K562 (cell line): ENCODE data around the gene UBXN1. TPM values are rescaled to one million over a fixed set of nuclear protein-coding genes. Genes with fewer than 3 reads are reported as not detected.

Experiments
- ARID2 ChIP-seq: fragments of 450-650 bp; IDR thresholded peaks from 2 replicates; pipeline ENCODE4 v1.6.1; 2017; ENCODE audit warnings: antibody characterized with exemption, mild to moderate bottlenecking
- E4F1 ChIP-seq: fragments of 250-450 bp; sonication (Bioruptor Pico); IDR thresholded peaks from 2 replicates; pipeline ENCODE4 v1.5.0; 2021; ENCODE audit warnings: mild to moderate bottlenecking, borderline replicate concordance
- KAT7 ChIP-seq: sonication (generic); formaldehyde crosslinking; IDR thresholded peaks from 2 replicates; pipeline ENCODE4 v1.8.0; 2022; ENCODE audit warnings: missing genetic modification reagents, mild to moderate bottlenecking, borderline replicate concordance
- RB1 ChIP-seq: fragments of 450-650 bp; IDR thresholded peaks from 2 replicates; pipeline ENCODE4 v1.6.1; 2017; ENCODE audit warnings: low read depth, mild to moderate bottlenecking
- ZNF280B ChIP-seq: fragments of 250-450 bp; sonication (Bioruptor Pico); IDR thresholded peaks from 2 replicates; pipeline ENCODE4 v1.5.1; 2021; ENCODE audit warnings: mild to moderate bottlenecking
- ZNF592 ChIP-seq: fragments of 450-650 bp; IDR thresholded peaks from 2 replicates; pipeline ENCODE4 v1.6.1; 2017; ENCODE audit warnings: antibody characterized with exemption, mild to moderate bottlenecking
- polyA plus RNA-seq, 8 experiments: library from polyadenylated mRNA; depleted of rRNA in 4 of 8; stranded (reverse) in 5 of 8; unstranded in 3 of 8; fragments of >200 nt; fragmentation: Nextera tagmentation in 2 of 8; fragmentation: Illumina TruSeq in 1 of 8; extraction: Ambion mirVana in 2 of 8; extraction: Trizol in 1 of 8; gene quantifications; 2 replicates each; pipeline versions ENCODE4 v1.2.1 to v1.2.3, GENCODE V29; 2011 to 2014; ENCODE audit warnings: inconsistent platforms in 1 of 8, missing spikeins in 1 of 8
- total RNA-seq, 7 experiments: library from RNA; depleted of rRNA in 6 of 7; stranded (reverse); fragments of >200 nt in 6 of 7; fragmentation: Illumina TruSeq in 2 of 7; extraction: Trizol in 2 of 7; gene quantifications; 2 replicates each; pipeline versions ENCODE4 v1.2.1 to v1.2.3, GENCODE V29; 2011 to 2021; ENCODE audit warnings: low replicate concordance in 1 of 7
- TF ChIP-seq, protein P1 (sequence below): sonication (generic); formaldehyde crosslinking; IDR thresholded peaks from 2 replicates; pipeline ENCODE4 v1.8.0; 2023; ENCODE audit warnings: missing genetic modification reagents, mild to moderate bottlenecking, borderline replicate concordance

Gene UBXN1
- total and polyA plus RNA-seq, 9 of the 15 experiments (the other 6 are each of a cell fraction or from before 2014, with no cell fraction given) = 4.8 to 263 (median 99.7) TPM

GRCh38 chr11:62665599-62666258 lies 13.1 kb downstream of the UBXN1 start (continued):
- TF ChIP-seq, protein P1, sequence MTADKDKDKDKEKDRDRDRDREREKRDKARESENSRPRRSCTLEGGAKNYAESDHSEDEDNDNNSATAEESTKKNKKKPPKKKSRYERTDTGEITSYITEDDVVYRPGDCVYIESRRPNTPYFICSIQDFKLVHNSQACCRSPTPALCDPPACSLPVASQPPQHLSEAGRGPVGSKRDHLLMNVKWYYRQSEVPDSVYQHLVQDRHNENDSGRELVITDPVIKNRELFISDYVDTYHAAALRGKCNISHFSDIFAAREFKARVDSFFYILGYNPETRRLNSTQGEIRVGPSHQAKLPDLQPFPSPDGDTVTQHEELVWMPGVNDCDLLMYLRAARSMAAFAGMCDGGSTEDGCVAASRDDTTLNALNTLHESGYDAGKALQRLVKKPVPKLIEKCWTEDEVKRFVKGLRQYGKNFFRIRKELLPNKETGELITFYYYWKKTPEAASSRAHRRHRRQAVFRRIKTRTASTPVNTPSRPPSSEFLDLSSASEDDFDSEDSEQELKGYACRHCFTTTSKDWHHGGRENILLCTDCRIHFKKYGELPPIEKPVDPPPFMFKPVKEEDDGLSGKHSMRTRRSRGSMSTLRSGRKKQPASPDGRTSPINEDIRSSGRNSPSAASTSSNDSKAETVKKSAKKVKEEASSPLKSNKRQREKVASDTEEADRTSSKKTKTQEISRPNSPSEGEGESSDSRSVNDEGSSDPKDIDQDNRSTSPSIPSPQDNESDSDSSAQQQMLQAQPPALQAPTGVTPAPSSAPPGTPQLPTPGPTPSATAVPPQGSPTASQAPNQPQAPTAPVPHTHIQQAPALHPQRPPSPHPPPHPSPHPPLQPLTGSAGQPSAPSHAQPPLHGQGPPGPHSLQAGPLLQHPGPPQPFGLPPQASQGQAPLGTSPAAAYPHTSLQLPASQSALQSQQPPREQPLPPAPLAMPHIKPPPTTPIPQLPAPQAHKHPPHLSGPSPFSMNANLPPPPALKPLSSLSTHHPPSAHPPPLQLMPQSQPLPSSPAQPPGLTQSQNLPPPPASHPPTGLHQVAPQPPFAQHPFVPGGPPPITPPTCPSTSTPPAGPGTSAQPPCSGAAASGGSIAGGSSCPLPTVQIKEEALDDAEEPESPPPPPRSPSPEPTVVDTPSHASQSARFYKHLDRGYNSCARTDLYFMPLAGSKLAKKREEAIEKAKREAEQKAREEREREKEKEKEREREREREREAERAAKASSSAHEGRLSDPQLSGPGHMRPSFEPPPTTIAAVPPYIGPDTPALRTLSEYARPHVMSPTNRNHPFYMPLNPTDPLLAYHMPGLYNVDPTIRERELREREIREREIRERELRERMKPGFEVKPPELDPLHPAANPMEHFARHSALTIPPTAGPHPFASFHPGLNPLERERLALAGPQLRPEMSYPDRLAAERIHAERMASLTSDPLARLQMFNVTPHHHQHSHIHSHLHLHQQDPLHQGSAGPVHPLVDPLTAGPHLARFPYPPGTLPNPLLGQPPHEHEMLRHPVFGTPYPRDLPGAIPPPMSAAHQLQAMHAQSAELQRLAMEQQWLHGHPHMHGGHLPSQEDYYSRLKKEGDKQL = no peak
- TF ChIP-seq ZNF280B (no peak), RB1 (no peak), ZNF592 (no peak), ARID2 (no peak), KAT7 (CRISPR knock-in tag) (peak; percentile 87; the same call in 1 of the 2 replicates), E4F1 (no peak)
